Erythroblast (primary cell): ENCODE measurements around the gene GH2.
"Not testable (repeated sequence)": the region's sequence is repeated elsewhere in the genome, so short reads cannot be mapped to it uniquely, and the experiment has no call there.

Source experiments
- DNase-seq, 2 experiments: peaks; one replicate each; lab custom pipeline; 2025; lab: John Stamatoyannopoulos, UW
- GATA1 ChIP-seq: IDR thresholded peaks from 2 replicates; pipeline ENCODE4 v1.6.1; 2011; ENCODE audit warnings: low read depth, mild to moderate bottlenecking, control low read depth, low read length, moderate library complexity
- POLR2A ChIP-seq: IDR thresholded peaks from 2 replicates; pipeline ENCODE4 v1.6.1; 2011; ENCODE audit warnings: mild to moderate bottlenecking, low read length

The GH2 gene

GRCh38 chr17:63918305-63918704, 36.6 kb upstream of the GH2 start:
- DNase-seq, result no peak

DNA sequence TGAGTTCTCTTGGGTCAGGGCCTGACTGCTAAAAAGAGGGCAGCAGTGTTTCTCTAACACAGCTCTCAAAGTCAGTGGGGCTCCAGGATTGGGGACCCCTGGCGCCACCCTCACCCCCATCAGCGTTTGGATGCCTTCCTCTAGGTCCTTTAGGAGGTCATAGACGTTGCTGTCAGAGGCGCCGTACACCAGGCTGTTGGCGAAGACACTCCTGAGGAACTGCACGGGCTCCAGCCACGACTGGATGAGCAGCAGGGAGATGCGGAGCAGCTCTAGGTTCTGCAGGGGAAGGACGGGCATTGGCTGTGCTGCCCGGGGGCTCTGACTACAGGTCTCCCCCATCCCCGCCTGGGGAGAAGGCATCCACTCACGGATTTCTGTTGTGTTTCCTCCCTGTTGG, 35.9 kb upstream of the GH2 start:
- DNase-seq, result no peak
- no peak for TF ChIP-seq GATA1
- TF ChIP-seq POLR2A, result no peak

More at GRCh38 chr17:63918305-63918704, 36.6 kb upstream of the GH2 start:
- no peak for TF ChIP-seq GATA1
- no peak for TF ChIP-seq POLR2A

- not testable (repeated sequence) for DNase-seq
Observed at GRCh38 chr17:63917206-63917605, 35.5 kb upstream of the GH2 start.

GRCh38 chr17:63916566-63917185, 34.9 kb upstream of the GH2 start:
- no peak for TF ChIP-seq GATA1
- no peak for TF ChIP-seq POLR2A
- no peak for DNase-seq

GRCh38 chr17:63915753-63916152, 34.0 kb upstream of the GH2 start:
- DNase-seq, result not testable (repeated sequence)

GRCh38 chr17:63914471-63914870, 32.7 kb upstream of the GH2 start:
- TF ChIP-seq POLR2A (no peak), GATA1 (no peak)
- DNase-seq, result no peak

GRCh38 chr17:63911657-63912100, 29.9 kb upstream of the GH2 start:
- TF ChIP-seq POLR2A, result no peak
- no peak for TF ChIP-seq GATA1
- peak in 1 of 2 experiments; percentile 69 for DNase-seq

DNA sequence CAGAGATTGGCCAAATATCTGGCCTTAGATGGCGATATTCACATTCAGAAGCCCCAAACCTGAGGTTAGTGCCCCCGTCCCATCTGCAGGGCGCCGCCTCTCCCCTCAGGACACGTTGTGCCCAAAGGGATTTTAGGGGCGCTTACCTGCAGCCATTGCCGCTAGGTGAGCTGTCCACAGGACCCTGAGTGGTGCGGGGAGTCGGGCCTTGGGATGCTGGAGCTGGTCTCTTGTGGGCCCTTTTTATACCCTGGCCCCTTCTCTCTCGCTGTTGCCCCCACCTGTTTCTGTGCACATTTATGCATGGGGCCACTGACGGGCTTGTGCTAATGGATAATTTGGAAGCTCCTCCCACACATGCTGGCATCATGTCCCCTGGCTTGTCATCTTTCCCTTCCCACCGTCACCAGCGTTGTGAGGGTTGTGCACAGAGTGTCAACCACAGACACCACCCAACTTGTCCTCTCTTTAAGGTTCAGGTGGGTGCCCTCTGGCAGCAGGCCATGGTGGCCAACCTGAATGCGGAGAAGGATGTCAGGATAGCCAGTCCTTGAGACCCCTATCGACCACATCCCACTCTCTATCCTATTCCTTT, 29.4 kb upstream of the GH2 start, which contains the start of gene CSHL1:
Gene CSHL1, minus strand, starts transcription at position 218 of the 595 bp plus-strand sequence. Its CDS starts 62 bp downstream, at position 156.
- no peak for DNase-seq
- no peak for TF ChIP-seq POLR2A
- no peak for TF ChIP-seq GATA1

DNA sequence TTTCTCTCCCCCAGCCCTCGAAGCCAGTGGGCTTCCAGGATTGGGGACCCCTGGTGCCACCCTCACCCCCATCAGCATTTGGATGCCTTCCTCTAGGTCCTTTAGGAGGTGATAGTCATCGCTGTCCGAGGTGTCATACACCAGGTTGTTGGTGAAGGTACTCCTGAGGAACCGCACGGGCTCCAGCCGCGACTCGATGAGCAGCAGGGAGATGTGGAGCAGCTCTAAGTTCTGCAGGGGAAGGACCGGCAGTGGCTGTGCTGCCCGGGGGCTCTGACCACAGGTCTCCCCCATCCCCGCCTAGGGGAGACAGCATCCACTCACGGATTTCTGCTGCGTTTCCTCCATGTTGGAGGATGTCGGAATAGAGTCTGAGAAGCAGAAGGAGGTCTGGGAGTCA, 28.4 kb upstream of the GH2 start:
- DNase-seq, result no peak
- no peak for TF ChIP-seq POLR2A
- no peak for TF ChIP-seq GATA1

- DNase-seq, result not testable (repeated sequence)
Observed at GRCh38 chr17:63909586-63909985, 27.8 kb upstream of the GH2 start.

- peak in 1 of 2 experiments; percentile 19 for DNase-seq
Observed at GRCh38 chr17:63907161-63907778, 25.5 kb upstream of the GH2 start.

DNA sequence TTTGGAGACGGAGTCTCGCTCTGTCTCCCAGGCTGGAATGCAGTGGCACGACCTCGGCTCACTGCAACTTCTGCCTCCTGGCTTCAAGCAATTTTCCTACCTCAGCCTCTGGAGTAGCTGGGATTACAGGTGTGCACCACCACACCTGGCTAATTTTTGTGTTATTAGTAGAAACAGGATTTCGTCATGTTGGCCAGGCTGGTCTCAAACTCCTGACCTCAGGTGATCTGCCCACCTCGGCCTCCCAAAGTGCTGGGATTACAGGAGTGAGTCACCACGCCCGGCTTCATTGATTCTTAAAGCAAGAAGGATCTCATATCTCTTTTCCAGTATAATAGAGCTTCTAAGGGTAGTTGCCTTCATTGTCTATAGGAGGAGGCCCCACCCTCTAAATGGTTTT, 23.1 kb upstream of the GH2 start:
- DNase-seq, result not testable (repeated sequence)

DNA sequence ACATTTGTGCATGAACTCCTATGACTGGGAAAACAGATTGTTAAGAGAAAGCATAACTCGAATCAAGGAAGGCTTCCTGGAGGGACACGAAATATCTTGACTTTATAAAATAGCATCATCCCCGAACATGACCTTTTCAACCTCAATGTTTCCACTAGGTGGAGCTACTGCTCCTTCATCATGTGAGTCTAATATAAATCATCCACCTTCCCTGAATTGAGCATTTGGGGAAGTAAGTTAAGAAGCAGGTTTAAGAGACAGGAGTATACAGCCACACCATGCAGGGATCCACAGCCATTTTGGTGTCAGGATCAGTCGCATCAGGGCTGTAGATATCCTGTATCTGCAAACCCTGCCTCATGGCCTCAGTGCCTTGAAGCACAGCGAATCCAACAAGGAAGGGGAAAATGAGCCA, 22.1 kb upstream of the GH2 start:
- peak in 1 of 2 experiments; percentile 51 for DNase-seq

DNA sequence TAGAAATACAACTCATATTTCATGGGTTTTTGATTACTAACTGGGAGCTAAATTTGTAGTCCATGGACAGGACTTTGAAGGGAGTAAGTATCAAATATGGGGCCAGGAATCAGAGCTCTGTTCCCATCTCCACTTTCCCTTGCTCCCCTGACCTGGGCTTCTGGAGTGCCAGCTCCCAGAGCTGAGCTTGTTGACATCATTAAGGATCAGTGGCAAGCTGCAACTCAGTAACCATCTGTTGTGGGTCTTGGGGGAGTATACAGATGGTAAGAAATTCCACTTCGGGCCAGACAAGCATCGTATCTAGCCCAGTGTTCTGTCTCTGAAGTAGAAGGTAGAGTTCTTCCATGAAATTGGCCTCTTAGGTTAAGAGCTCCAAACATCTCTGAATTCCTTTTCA, 20.2 kb upstream of the GH2 start:
- DNase-seq, result not testable (repeated sequence)

DNA sequence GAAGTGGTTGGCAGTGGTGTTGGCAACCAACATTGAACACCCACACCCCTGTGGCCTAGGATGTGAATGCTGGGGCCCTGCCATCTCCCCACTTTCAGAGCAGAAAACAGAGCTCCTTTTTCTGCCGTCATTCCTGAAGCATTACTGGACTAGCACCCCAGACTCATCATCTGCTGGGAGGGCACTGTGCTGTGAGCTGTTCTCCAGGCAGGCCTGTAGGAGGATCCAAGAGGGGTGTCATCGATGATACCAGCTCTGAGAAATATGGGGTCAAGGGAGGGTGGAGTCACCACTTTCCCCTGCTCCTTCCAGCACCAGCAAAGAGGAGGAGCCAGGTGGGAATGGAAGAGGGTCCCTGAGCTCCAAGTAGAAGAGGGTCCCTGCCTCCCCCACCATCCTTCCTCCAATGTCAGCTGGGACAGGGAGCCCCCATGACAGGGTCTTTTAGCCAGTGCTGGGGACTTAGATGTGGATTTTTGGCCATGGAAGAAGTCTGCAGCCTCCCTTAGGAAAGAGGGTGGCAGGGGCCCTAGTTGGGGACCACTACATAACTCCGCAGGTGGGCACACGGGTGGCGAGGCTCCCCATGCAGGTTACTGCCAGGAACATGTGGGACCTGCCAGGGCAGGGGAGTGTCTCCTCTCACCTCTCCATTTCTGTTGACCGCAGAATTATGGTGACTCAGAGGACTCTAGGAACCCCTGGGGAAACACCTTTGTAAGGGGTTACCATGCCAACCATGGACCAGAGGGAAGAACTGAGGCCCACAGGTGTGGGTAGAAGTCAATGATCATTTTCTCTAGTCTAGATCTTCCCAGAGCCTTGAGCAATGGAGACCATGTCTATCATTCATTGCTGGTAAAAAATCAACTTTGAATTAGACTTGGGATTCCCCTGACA, 17.4 kb upstream of the GH2 start:
- DNase-seq, result not testable (repeated sequence)

DNA sequence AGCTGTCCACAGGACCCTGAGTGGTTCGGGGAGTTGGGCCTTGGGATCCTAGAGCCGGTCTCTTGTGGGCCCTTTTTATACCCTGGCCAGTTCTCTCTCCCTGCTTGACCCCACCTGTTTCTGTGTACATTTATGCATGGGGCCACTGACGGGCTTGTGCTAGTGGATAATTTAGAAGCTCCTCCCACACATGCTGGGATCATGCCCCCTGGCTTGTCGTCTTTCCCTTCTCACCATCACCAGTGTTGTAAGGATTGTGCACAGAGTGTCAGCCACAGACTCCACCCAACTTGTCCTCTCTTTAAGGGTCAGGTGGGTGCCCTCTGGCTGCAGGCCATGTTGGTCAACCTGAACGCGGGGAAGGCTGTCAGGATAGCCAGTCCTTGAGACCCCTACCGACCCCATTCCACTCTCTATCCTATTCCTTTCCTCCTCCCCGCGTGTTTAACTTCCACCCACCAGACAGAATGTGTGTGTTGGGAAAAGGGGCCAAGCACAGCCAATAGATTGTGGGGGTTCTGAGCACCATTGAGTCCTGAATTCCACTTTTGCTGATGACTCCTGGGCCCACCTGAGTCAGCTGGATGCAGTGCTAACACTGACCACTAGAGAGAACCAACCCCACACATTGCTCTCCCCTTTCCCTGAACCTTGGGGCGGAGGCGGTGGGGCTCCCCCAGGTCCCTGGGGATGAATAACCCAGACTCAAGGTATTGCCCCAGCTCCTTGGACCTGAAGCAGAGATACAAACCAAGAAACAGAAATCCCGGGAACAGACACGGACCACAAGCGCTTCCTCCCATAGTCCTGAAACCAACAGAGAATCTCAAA, 15.0 kb upstream of the GH2 start, which contains the start of gene CSH1:
Gene CSH1, minus strand, starts transcription at position 51 of the 831 bp plus-strand sequence. CDS start 63 bp downstream, outside the sequence.
- DNase-seq, result not testable (repeated sequence)

GRCh38 chr17:63894821-63895220, 13.1 kb upstream of the GH2 start:
- DNase-seq, result not testable (repeated sequence)

GRCh38 chr17:63894021-63894420, 12.3 kb upstream of the GH2 start:
- not testable (repeated sequence) for DNase-seq
